Inferior parietal cortex (tissue), 1 donor: ENCODE data around the gene CCNB1IP1.
A peak's percentile ranks its signal among the peaks of the same experiment; 100 is the strongest.
"Not testable (repeated sequence)": the region's sequence is repeated elsewhere in the genome, so short reads cannot be mapped to it uniquely, and the experiment has no call there.

ENCODE experiments used
- DNase-seq: peaks from one replicate; pipeline ENCODE4 v3.0.0-alpha.2; 2016; ENCODE audit errors: extremely low spot score

CCNB1IP1 gene

DNA sequence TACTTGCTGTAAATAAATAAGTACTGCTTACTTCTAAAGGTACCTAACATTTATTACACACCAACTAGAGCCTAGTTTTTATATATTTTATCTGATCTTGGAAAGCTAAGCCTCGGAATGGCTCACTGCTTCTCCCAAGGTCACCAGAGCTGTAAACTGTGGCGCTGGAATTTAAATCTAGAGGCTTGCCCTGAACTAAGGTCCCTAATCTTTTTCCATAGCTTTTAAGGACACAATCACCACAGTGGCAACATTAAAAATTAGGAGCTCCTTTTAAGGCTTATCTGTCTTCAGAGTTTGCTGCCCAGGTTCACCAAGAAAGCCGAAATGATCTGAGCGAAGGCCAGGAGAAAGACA is 670 bp downstream of the CCNB1IP1 start:
- DNase-seq: peak; percentile 51

DNA sequence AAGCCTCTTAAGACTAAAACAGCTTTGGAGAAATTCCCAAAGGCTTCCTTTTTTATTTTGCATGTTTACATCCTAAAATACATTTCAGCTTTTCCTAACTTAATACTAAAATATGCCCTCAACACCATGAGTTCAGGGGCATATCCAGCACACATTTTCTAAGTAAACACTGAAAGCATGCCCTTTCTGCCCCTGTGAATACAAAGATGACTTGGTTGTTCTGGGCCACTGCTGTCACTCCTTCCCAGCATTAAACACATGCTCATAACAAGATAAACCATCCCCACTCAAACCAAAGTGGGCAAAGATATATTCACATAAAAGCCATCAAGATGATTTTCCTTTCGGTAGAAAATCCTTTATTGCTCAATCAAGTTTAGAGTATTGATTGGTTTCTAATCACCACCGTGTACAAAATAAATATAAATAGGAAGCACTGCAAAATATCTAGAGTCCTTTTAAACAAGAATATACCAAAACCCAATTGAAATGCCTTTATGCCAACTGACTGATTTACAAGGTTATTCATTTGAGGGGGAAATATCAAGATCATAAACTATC is 1.9 kb downstream of the CCNB1IP1 start:
- DNase-seq: no peak

DNA sequence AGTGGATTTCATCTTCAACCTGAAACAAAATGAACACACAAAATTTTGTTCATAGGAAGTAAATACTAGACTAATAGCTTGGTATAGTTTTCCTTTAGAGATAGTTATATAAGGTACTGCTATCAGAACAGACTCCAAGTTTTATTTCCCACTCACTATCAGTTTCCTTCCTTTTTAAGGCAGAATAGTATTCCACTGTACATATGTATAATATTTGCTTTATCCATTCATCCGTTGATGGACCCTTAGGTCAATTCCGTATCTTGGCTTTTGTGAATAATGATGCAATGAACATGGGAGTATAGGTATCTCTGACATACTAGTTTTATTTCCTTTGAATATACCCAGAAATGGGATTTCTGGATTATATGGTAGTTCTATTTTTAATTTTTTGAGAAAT is 3.7 kb downstream of the CCNB1IP1 start:
- no peak for DNase-seq

DNA sequence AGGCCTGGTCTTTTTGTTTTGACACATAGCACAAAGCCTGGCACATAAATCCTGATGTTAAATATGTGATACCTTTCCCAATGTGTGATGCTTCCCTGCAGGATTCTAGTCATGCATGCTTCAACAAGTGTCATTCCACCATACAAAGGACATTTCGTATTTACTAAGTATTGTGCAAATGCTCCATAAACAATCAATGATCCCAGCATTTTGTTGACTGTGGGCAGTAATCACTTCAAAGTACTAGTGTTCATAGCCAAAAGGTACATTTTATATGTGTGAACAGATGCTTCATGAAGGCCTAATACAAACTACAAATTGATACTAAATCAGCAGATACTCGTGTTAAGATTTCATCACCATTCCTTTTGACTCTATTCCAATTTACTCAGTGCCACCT is 4.4 kb downstream of the CCNB1IP1 start:
- DNase-seq: no peak

DNA sequence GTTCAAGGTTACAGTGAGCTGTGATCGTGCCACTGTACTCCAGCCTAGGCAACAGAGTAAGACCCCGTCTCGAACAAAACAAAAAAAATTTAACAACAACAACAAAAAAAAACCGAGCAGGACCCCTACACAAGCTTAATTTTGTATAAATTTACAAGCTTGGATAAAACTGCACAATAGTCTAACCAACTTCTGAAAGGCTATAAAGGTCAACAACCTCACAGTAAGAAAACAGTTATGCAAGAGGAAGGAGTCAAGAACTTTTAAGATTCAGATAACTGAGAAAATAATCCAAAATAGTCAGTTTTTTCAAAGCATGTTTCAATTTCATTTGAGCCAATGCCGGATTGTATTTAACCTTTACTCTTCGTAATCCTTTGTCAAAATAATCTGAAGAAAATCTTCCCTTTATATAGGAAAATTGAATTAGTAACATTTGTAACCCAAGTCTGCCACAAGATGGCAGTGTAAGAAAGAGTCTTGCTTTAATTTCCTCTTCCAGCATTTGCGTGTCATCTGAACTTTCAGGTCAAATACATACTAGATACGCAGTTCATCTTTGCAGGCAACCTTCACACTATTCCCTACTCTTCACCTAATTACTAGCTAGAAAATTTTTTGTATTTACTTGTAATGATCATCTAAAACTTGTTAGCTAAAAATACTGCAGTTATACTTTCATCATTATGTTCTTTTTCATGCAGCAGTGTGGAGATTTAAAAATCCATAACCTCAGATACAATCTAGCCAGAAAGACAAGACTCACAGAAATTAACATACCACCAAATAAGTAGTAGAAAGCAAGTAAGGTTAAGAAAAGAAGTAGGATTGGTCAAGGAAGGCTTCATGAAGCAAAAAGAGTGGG is 5.8 kb downstream of the CCNB1IP1 start:
- DNase-seq: peak; percentile 90

DNA sequence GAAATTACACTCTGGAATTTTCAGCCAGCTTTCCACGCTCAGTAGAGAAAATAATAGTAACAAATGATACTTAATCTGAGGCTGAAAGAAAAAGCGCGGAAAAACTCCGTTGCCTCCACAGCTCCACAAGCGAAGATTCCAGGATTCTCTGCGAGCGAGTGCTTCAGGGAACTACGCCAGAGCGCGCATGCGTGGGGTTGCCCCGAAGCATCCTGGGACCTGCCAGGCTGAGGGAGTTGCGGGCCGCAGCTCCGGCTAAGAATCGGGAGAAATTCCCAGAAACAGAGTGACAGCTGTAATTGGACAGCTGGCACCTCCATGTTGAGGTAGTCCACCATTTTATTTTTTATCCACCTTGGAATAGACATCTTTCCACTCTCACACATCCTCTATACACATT is 15.4 kb downstream of the CCNB1IP1 start:
- DNase-seq: no peak

DNA sequence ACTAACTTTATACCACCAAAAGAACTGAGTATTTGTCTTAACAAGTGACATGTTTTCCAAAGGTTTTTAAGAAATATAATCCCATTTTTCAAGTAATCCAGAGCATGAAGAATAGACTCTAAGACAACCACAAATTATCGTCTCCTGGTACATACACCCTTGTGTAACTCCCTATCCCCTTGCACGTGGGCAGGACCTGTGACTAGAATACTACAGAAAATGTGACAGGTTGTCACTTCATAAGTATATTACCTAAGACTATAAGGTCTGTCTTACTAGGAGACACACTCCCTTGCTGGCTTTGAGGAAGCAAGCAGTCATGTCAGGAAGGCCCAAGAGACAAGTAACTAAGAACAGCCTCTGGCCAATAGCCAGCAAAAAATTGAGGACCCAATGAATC is 19.1 kb downstream of the CCNB1IP1 start:
- no peak for DNase-seq

DNA sequence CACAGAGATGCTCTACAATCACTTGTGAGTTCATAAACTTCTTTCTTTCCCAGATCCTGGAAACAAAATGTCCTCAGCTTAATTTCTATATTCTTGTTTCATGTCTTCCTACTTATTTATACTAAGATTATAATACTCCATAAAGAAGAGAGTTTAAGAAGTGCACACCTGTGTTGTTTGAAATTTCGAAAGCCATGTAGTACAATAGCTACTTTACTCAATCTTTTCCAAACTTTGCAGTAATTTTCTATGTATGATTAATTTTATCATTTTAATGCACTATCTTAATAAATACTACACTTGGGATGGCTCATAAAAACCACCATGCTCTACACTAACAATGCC is 27.0 kb downstream of the CCNB1IP1 start:
- no peak for DNase-seq

DNA sequence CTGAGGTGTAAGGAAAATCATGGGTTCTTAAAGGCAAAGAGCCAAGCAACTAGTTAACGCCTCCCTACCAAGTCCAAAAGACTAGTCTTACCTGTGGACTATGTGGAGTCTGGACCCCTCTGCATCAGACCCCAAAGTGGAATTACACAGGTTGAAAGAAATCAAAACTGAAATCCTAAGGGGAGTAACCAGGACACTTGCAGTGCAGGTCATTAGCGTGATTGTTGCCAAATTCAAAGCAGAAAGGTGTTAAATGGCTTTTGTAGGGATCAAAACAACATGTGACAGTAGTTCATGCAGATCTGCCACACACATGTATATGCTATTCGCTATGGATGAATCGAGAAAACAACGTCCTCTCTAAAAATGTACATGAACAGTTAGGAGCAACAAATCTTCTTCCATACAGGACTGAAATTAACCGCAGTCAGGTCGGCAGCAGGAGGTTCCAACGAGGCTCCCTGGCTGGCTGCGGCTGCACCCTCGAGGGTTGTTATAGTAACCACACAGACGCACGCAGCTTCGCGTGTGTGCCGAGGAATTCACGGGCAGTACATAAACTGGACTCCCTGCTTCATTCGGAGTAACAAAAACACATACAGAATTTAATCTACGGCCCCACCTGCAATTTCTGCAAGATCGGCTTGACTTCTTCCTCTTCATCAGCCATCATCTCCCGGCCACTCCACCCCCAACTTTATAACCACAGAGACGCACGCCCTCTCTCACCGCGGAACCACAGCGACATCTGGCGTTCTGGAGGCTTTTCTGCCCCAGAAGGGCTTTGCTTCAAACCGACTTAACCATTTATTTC is 27.6 kb downstream of the CCNB1IP1 start, which contains the start of gene TTC5:
TTC5 (minus strand) TSS at position 687 of the 814 bp plus-strand sequence; CDS start at position 673, 14 bp downstream.
- DNase-seq: peak; percentile 92

DNA sequence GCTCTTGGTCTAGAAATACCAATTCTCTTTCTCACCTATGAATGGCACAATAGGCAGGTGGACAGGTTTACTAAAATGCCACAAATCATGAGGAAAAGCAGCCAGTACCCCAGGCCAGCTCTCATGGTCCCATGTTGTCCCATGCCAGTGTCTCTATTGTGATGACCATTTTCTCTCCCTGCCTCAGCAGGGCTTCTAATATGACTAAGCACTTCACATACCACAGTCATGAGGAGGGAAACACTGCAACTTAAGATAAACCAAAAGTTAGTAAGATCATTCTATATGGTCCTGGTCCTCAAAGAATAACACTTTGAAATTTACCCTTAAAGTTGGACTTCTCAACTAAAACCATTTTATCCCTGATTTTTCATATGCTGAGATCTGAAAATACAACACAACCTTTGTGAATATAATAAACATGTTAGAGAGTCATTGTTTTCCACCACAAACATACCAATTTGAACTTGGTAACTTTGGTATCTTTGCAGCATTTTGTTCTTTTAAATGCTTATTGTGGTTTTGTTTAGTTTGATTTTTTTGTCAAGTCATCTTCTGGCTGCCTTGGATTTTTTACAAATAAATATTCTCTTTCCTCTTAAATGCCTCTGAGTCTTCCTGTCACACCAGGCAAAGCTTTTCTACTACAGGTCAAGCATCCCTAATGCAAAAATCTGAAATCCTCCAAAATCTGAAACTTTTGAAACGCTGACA is 30.9 kb downstream of the CCNB1IP1 start:
- no peak for DNase-seq

DNA sequence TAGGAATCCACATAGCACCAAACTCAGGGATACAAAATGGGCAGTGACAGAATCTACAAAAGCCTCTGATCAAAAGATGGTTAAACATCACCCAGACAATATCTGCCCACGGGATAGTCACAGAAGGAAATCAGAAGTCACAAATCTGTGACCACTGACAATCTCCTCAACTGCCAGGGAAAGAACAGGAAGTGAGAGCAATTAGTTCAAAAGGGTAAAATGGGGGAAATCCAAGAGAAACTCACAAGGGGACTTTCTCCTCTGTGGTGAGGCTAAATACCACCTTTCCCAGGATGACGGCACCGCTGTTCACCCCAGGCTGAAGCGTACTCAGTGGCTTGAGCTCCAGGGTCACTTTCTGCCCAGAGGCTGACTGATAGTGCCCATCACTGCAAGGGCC is 38.0 kb downstream of the CCNB1IP1 start:
- DNase-seq: no peak

DNA sequence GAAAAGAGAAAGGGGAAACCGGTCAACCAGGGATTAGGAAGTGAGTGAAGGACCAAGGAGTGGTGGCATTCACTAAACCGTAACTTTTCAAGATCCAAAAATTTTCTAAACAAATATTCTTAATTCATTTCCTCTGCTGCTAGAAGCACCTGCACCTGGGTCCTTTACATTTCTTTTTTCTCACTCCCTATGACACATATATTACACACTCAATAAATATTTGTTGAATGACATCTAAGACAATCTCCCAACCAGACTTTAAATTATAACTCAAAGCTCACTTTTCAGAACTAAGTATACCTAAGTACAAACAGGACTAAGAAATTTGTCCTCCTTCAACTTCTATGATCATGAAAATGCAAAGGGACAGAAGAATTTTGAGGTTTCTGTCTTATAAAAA is 38.4 kb downstream of the CCNB1IP1 start:
- no peak for DNase-seq

DNA sequence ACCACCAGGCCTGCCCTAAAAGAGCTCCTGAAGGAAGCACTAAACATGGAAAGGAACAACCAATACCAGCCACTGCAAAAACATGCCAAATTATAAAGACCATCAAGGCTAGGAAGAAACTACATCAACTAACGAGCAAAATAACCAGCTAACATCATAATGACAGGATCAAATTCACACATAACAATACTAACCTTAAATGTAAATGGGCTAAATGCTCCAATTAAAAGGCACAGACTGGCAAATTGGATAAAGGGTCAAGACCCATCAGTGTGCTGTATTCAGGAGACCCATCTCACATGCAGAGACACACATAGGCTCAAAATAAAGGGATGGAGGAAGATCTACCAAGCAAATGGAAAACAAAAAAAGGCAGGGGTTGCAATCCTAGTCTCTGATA is 51.1 kb downstream of the CCNB1IP1 start:
- DNase-seq: not testable (repeated sequence)

DNA sequence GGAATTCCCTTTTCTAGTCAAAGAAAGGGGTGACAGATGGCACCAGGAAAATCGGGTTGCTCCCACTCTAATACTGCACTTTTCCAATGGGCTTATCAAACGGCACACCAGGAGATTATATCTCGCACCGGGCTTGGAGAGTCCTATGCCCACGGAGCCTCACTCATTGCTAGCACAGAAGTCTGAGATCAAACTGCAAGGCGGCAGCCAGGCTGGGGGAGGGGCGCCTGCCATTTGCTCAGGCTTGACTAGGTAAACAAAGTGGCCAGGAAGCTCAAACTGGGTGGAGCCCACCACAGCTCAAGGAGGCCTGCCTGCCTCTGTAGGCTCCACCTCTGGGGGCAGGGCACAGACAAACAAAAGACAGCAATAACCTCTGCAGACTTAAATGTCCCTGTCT is 52.8 kb downstream of the CCNB1IP1 start:
- DNase-seq: not testable (repeated sequence)

DNA sequence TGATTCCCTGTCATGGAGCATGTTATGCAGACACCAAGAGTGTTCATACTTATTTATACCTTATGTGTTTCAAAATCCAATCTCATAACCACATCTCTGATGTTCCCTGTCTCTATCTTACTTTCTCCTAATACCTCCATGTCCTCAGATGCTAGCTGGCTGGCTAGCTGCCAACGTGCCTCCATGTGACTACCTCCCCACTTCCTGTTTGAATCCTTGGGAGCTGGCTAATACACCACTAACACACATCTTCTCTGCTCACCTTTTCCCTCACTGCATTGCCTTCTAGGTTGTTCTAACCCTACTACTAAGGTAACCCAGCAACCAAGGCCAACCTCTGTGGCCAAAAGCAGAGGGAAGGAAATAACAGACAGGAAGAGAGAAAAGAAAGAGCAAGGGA is 54.7 kb downstream of the CCNB1IP1 start:
- DNase-seq: no peak

DNA sequence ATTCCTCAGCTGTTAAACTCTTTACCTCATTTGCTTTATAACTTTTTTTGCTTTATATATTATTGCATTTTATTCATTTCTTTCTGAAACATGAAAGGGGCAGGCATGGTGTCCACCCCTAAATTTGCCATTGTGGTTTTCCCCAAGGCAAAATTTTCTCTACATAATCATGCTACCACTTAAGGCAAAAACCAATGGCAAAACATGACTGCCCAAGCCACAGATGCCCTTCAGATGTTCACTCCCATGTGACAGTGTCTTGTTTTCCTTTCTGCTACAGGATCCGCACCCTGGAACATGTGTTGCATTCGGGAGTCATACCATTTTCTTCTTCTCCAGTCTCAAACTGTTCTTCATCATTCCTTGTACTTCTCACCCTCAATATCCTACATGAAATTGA is 55.7 kb downstream of the CCNB1IP1 start:
- DNase-seq: no peak

DNA sequence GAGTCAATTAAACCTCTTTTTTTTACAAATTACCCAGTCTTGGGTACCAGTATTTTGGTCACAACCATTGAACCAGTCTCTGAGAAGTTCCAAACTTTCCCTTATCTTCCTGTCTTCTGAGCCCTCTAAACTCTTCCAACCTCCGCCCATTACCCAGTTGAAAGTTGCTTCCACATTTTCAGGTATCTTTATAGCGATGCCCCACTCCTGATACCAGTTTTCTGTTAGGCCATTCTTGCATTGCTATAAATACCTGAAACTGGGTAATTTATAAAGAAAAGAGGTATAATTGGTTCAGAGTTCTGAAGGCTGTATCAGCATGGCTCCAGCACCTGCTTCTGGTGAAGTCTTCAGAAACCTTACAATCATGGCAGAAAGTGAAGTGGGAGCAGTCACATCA is 59.0 kb downstream of the CCNB1IP1 start:
- no peak for DNase-seq

DNA sequence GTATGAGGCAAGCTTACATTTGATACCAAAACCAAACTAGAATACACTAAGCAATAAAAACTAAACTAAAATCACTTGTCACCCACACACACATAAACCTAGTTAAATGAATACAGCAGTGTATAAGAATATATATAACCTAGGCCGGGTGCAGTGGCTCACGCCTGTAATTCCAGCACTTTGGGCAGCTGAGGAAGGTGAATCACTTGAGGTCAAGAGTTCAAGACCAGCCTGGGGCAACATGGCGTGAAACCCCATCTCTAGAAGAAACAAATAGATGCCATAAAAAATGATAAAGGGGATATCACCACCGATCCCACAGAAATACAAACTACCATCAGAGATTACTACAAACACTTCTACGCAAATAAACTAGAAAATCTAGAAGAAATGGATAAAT is 68.7 kb downstream of the CCNB1IP1 start:
- DNase-seq: not testable (repeated sequence)

DNA sequence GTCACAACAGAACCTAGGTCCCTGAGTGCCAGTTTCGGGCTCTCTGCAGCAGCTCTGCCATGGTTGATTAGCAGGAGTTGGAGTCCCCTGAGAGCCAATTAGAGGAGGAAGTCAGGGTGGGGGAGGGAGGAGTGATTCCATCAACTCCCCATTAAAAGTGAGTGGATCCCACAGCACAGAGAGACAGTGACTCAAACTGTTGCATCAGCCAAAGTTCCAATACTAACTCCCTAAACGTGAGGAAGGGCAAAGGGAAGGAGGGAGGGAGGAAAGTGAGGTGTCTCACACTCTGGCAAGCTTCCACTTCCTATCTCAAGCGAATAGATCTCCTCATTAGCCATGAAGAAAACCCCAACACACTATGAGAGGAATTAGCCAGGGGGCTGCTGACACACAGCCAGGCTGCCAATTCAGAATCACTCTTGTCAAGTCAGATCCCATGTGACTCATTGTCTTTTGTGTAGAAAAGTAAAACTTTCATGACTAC is 70.4 kb downstream of the CCNB1IP1 start:
- DNase-seq: no peak
